GM18907 (cell line): ENCODE measurements around the gene SALL4.
"Not testable (repeated sequence)": the region's sequence is repeated elsewhere in the genome, so short reads cannot be mapped to it uniquely, and the experiment has no call there.

ENCODE experiments used
- ATAC-seq: cut with Tn5 transposase; IDR thresholded peaks from one replicate; pipeline ENCODE4 v1.9.1; 2021; ENCODE audit warnings: mild to moderate bottlenecking, moderate library complexity; ENCODE audit not compliant: unreplicated experiment

Gene SALL4

GRCh38 chr20:51767867-51768758 is 34.2 kb downstream of the SALL4 start, which contains the start of gene ATP9A:
TSS of gene ATP9A (minus strand) at chr20:51768390. CDS start at chr20:51768369, 21 bp downstream.
- no peak for ATAC-seq

DNA sequence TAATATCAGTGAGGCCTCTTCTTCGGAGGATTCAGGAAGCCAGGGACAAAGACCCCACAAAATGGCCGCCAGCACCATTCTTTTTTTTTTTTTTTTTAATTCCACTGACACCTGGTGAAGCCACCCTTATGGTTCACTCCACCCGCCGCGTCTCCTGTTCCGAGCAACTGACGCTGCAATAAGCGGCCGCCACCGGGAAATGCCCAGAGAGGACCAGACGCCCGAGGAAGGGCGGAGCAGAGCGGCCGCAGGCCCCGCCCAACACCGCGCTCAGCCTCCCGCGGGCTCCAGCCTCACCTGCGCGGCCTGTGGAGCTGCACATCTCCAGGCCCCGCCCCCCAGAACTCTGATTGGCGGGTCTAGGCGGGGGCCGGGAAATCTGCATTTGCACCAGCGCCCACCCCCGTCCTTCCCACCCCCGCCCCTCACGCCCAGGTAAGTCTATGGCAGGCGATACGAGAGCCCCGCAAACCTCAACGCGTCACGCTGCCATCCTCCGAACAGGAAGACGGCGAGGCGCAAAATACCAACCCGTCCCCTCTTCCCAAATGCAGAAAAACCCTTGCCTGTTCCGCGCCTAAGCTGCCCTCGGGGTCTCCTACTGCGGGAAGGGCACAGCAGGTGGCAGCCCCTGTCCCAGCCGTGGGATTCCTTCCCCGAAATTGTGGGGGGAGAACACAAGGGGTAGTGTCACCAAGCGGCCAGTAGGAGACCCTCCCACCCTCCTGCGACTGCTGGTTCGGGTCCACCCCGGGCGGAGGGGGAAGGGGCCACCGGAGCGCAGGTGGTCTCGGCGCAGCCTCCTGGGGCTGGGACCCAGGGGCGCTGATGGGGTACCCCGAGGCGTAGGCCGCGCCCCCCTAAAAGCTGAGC is 35.1 kb downstream of the SALL4 start:
- ATAC-seq: no peak

- not testable (repeated sequence) for ATAC-seq
Observed at GRCh38 chr20:51765381-51765780, 36.9 kb downstream of the SALL4 start.

- no peak for ATAC-seq
Observed at GRCh38 chr20:51763965-51764602, 38.2 kb downstream of the SALL4 start.

GRCh38 chr20:51760905-51761546 is 41.3 kb downstream of the SALL4 start:
- ATAC-seq: no peak

- no peak for ATAC-seq
Observed at GRCh38 chr20:51759769-51760510, 42.4 kb downstream of the SALL4 start.

DNA sequence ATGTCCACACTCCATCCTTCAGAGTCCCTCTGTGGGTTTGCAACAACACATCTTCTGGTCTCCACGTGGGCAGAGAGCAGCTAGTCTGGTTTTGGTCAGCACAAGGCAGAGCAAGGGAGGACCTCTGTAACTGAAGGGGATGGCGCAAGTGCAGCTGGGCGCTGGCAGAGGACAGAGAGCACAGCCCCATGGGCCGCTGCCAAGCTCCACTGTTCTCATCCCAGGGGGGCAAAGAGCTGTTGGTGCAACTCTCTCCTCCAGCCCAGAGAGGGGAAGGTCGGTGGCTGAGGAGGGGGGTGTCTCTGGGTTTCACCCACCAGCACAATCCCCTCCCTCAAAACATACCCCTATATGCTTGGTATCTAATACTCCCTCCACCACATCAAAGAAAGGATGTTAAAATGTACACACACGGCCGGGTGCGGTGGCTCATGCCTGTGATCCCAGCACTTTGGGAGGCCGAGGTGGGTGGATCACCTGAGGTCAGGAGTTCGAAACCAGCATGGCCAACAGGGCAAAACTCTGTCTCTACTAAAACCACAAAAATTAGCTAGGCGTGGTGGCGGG is 43.3 kb downstream of the SALL4 start:
- ATAC-seq: no peak

DNA sequence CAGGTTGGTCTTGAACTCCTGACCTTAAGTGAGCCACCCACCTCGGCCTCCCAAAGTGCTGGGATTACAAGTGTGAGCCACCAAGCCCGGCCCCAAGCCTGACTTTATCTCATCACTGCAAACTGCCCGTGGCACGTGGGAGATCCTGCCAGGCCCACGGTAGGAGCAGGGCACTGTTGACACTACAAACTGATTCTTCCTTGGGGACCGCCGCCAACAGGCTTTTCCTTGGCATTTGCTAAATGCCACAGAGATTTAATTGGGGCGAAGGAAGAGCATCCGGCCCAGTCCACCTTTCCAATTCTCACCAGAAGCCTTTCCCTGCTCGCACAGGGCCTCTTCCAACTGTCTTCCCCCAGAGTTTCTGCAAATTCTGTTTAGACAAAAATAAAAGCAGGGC is 45.1 kb downstream of the SALL4 start:
- no peak for ATAC-seq

GRCh38 chr20:51756653-51757052 is 45.7 kb downstream of the SALL4 start:
- no peak for ATAC-seq

GRCh38 chr20:51753220-51753619 is 49.1 kb downstream of the SALL4 start:
- not testable (repeated sequence) for ATAC-seq

GRCh38 chr20:51752343-51752951 is 49.9 kb downstream of the SALL4 start:
- no peak for ATAC-seq

GRCh38 chr20:51750770-51751388 is 51.4 kb downstream of the SALL4 start:
- ATAC-seq: no peak

GRCh38 chr20:51750037-51750769 is 52.1 kb downstream of the SALL4 start:
- ATAC-seq: no peak

DNA sequence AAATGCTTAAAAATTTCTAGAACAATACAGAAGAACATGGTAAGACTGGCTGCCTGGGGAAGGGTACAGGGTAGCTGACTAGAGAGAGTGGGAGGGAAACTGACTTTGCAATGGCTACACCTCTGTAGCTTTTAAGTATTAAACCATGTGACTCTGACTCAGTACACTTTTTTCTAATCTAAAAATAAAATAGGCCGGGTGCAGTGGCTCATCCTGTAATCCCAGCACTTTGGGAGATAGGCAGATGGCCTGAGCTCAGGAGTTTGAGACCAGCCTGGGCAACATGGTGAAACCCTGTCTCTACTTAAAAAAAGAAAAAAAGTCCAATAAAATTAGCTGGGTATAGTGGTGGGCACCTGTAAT is 52.7 kb downstream of the SALL4 start:
- no peak for ATAC-seq

- no peak for ATAC-seq
Observed at GRCh38 chr20:51747182-51747911, 55.0 kb downstream of the SALL4 start.

DNA sequence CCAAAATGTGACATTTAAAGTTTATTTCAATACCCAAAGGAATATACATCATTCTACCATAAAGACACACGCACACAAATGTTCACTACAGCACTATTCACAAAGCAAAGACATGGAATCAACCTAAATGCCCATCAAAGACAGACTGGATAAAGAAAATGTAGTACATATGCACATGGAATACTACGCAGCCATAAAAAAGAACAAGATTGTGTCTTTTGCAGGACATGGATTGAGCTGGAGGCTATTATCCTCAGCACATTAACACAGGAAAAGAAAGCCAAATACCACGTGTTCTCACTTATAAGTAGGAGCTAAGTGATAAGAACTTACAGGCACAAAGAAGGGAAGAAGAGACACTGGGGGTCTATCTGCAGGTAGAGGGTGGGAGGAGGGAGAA is 56.5 kb downstream of the SALL4 start:
- no peak for ATAC-seq

- no peak for ATAC-seq
Observed at GRCh38 chr20:51740838-51741237, 61.5 kb downstream of the SALL4 start.

- ATAC-seq: not testable (repeated sequence)
Observed at GRCh38 chr20:51740308-51740707, 62.0 kb downstream of the SALL4 start.
